Right atrium auricular region (tissue), 2 donors: ENCODE measurements around the gene NOS1. TPM values are rescaled to one million over a fixed set of nuclear protein-coding genes. Genes with fewer than 3 reads are reported as not detected.
"Not testable (repeated sequence)": the region's sequence is repeated elsewhere in the genome, so short reads cannot be mapped to it uniquely, and the experiment has no call there.

Experiments
- DNase-seq: peaks from one replicate; pipeline ENCODE4 v3.0.0-alpha.2; 2019; ENCODE audit warnings: low spot score
- H3K27ac ChIP-seq, 2 donors: fragments of 200-600 bp; sonication (generic); 1 replicate in 1 of 2; 2 replicates in 1 of 2; pipeline ENCODE4 v1.5.1; 2016 to 2019
- H3K27me3 ChIP-seq, 2 donors: fragments of 200-600 bp; sonication (generic); one replicate each; pipeline versions ENCODE4 v1.5.1 to v1.6.0; 2017 to 2019
- H3K36me3 ChIP-seq: fragments of 200-600 bp; sonication (generic); one replicate; pipeline ENCODE4 v1.5.1; 2016
- H3K4me1 ChIP-seq, 2 donors: fragments of 200-600 bp; sonication (generic); one replicate each; pipeline versions ENCODE4 v1.5.1 to v1.6.0; 2017 to 2019
- H3K4me3 ChIP-seq, 2 donors: fragments of 200-600 bp; sonication (generic); 1 replicate in 1 of 2; 2 replicates in 1 of 2; pipeline ENCODE4 v1.5.1; 2017 to 2019; ENCODE audit warnings: mild to moderate bottlenecking in 1 of 2, moderate library complexity in 1 of 2
- H3K9me3 ChIP-seq, 2 donors: fragments of 200-600 bp; sonication (generic); one replicate each; pipeline ENCODE4 v1.5.1; 2019
- total RNA-seq, 2 donors: library from RNA; depleted of rRNA; stranded (reverse); fragments of >200 nt; gene quantifications; one replicate each; pipeline ENCODE4 v1.1.0, GENCODE V29; 2016
- TF ChIP-seq, protein P1 (sequence below), 2 donors: fragments of 200-600 bp; sonication (generic); IDR thresholded peaks; one replicate each; pipeline ENCODE4 v1.5.1; 2019; ENCODE audit warnings: antibody characterized with exemption in 2 of 2

NOS1 gene
- total RNA-seq, 2 donors from 2014 or later, result 0.04 to 0.67 TPM

DNA sequence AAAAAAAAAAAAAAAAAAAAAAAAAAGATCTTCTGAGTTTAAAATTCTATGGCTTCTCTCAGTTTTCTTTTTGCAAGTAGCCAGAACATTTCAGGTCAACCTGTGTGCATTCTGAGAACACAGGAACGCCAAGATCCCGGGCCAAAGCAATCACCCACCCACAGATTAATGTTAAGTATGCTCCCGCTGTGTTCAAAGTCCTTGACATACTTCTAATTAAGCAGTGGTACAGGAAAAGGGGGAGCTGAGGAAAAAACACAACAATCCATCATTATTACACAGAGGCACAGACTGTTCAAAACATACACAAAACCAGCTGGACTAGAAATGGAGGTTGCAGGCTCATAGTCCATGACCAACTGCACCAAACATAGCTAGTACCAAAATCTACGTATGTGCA lies 174.0 kb downstream of the NOS1 start:
- no peaks in the 10 kb centered on the region for H3K9me3 ChIP-seq
- H3K36me3 ChIP-seq, result peaks cover 37% of the 10 kb centered on the region
- no peak overlapping the region for H3K4me3 ChIP-seq
- no peak for DNase-seq
- no peaks in the 10 kb centered on the region for H3K27me3 ChIP-seq
- H3K27ac ChIP-seq, result no peak overlapping the region
- peaks cover 0 to 17% of the 10 kb centered on the region in 2 donors for H3K4me1 ChIP-seq
- TF ChIP-seq, protein P1, sequence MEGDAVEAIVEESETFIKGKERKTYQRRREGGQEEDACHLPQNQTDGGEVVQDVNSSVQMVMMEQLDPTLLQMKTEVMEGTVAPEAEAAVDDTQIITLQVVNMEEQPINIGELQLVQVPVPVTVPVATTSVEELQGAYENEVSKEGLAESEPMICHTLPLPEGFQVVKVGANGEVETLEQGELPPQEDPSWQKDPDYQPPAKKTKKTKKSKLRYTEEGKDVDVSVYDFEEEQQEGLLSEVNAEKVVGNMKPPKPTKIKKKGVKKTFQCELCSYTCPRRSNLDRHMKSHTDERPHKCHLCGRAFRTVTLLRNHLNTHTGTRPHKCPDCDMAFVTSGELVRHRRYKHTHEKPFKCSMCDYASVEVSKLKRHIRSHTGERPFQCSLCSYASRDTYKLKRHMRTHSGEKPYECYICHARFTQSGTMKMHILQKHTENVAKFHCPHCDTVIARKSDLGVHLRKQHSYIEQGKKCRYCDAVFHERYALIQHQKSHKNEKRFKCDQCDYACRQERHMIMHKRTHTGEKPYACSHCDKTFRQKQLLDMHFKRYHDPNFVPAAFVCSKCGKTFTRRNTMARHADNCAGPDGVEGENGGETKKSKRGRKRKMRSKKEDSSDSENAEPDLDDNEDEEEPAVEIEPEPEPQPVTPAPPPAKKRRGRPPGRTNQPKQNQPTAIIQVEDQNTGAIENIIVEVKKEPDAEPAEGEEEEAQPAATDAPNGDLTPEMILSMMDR (IDR thresholded peaks at IDR 0.05), result no peak

DNA sequence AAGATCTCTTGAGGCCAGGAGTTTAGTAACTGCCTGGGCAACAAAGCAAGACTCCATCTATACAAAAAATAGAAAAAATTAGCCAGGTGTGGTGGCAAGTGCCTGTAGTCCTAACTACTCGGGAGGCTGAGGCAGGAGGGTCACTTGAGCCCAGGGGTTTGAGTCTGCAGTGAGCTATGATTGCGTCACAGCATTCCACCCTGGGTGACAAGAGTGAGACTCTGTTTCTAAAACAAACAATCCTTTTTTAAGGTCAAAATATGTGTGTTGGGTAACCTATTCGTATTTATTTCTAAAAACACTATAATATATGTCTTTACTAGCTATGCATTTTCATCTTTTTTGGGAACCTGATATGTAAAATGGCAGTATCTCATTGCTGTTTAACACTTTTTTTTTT lies 178.6 kb downstream of the NOS1 start:
- H3K36me3 ChIP-seq, result peaks cover 59% of the 10 kb centered on the region
- TF ChIP-seq, protein P1 (IDR thresholded peaks at IDR 0.05), result no peak
- no peaks in the 10 kb centered on the region for H3K9me3 ChIP-seq
- no peak overlapping the region for H3K4me3 ChIP-seq
- no peaks in the 10 kb centered on the region for H3K27me3 ChIP-seq
- no peaks in the 10 kb centered on the region for H3K4me1 ChIP-seq
- no peak for DNase-seq
- no peak overlapping the region for H3K27ac ChIP-seq

DNA sequence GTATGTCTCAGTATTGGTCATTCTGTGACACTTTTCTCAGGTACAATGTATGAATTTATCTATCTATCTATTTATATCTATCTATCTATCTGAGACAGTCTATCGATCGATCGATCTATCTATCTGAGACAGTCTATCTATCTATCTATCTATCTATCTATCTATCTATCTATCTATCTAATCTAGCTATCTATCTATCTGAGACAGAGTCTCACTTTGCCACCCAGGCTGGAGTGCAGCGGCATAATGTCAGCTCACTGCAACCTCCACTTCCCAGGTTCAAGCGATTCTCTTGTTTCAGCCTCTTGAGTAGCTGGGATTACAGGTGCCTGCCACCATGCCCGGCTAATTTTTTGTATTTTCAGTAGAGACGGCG lies 180.0 kb downstream of the NOS1 start:
- DNase-seq, H3K4me1 ChIP-seq, H3K4me3 ChIP-seq, H3K9me3 ChIP-seq, H3K27me3 ChIP-seq, H3K27ac ChIP-seq: not testable (repeated sequence)
- peaks cover 65% of the 10 kb centered on the region for H3K36me3 ChIP-seq

DNA sequence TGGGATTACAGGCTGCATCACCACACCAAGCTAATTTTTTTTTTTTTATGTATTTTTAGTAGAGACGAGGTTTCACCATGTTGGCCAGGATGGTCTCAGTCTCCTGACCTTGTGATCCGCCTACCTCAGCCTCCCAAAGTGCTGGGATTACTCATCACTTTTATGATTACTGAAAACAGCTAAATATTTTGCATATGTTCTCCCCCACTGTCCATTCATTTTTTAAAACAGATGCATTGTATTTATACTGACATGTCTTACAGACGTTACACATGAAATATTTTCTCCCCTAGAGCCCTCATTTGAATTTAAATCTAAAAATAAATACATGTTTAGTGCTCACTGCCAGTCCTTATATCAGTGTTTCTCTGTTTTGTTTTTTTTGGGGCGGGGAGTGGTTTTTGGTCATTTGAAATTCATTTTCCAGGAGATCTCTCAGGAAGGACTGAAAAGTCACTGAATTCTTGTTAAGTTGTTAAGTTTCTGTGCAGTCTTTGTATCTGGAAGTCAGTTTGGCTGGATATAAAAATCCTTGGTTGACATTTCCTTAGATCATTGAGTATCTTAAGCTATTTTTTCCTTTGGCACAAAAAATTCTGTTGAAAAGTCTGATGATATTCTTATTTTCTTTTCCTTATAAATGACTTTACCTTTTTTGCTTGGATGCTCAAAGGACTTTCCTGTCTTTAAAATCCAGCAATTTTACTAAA lies 180.5 kb downstream of the NOS1 start:
- no peaks in the 10 kb centered on the region for H3K4me1 ChIP-seq
- no peak overlapping the region for H3K27ac ChIP-seq
- H3K9me3 ChIP-seq, result no peaks in the 10 kb centered on the region
- H3K4me3 ChIP-seq, result no peak overlapping the region
- H3K27me3 ChIP-seq, result no peaks in the 10 kb centered on the region
- TF ChIP-seq, protein P1 (IDR thresholded peaks at IDR 0.05), result no peak
- no peak for DNase-seq
- peaks cover 65% of the 10 kb centered on the region for H3K36me3 ChIP-seq

DNA sequence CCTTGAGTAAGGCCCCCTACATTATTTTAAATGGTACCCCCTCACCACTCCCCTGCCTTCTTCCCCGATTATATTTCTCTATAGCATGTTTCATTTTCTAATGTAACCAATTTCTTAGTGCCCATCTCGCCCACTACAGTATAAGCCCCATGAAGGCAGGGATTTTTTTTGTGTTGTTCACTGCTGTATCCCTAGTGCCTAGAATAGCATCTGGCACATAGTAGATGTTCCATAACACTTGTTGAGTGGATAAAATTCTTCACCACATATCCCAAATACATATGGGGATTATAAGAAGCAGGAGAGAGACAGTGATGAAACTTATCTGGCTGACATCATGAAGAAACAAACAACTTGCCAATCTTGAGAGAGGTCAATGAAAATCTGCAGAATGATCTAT lies 182.7 kb downstream of the NOS1 start:
- no peak overlapping the region for H3K27ac ChIP-seq
- H3K27me3 ChIP-seq, result no peaks in the 10 kb centered on the region
- H3K36me3 ChIP-seq, result peaks cover 68% of the 10 kb centered on the region
- no peak overlapping the region for H3K4me3 ChIP-seq
- no peaks in the 10 kb centered on the region for H3K4me1 ChIP-seq
- no peaks in the 10 kb centered on the region for H3K9me3 ChIP-seq
- no peak for DNase-seq
- TF ChIP-seq, protein P1 (IDR thresholded peaks at IDR 0.05), result no peak

DNA sequence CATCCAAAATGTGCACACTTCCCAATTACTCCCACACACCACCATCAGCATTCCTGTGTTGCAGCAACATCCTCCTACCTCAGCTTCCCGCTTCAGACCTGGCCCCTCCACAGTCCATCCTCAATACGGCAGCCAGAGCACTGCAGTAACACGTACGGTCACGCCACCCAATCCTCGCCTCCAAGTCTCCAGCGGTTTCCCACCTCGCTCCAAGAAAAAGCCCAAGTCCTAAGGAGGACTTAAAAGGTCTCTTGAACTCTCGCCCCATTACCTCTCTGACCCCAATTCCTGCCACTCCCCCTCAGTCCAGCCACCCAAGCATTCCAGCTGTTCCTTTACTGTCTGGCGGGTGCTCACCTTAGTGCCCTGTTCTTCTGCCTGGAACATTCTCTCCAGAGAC lies 183.1 kb downstream of the NOS1 start:
- peaks cover 68% of the 10 kb centered on the region for H3K36me3 ChIP-seq
- TF ChIP-seq, protein P1 (IDR thresholded peaks at IDR 0.05), result no peak

More for the DNA sequence above, 183.1 kb downstream of the NOS1 start:
- no peak overlapping the region for H3K4me3 ChIP-seq
- H3K9me3 ChIP-seq, result no peaks in the 10 kb centered on the region
- H3K4me1 ChIP-seq, result no peaks in the 10 kb centered on the region
- DNase-seq, result no peak
- no peaks in the 10 kb centered on the region for H3K27me3 ChIP-seq
- no peak overlapping the region for H3K27ac ChIP-seq
